K562 (cell line): Measurements from ENCODE around the gene DENND2A. TPM values are rescaled to one million over a fixed set of nuclear protein-coding genes. Genes with fewer than 3 reads are reported as not detected.

Source experiments
- ATAC-seq: fragments of 200-7000 bp; cut with Tn5 transposase; 3 replicates; pipeline ENCODE4 v1.9.1; 2020; ENCODE audit warnings: moderate library complexity
- BruUV-seq: library from RNA; stranded (reverse); fragments of 400-500 nt; replicated peaks from 2 replicates; lab custom pipeline; 2021; lab: Mats Ljungman, UMichigan
- CTCF ChIA-PET: fragments of 300-600 bp; formaldehyde crosslinking; extraction: SDS; loops from one replicate; lab custom pipeline; 2021; ENCODE audit warnings: low intra/inter-chr PET ratio; lab: Yijun Ruan, JAX
- POLR2A ChIA-PET: fragments of 300-600, 350-650 bp; sonication (Branson Sonifier 250); formaldehyde crosslinking; extraction: SDS; loops from one replicate; lab custom pipeline; 2021; ENCODE audit warnings: antibody characterized with exemption, inconsistent platforms; lab: Yijun Ruan, JAX
- DNase-seq, 4 experiments: peaks; one replicate each; pipeline versions ENCODE4 v3.0.0 to v3.0.0-alpha.2; 2011 to 2018; ENCODE audit warnings: low spot score in 3 of 4, mixed read lengths in 3 of 4; ENCODE audit errors: extremely low read depth in 1 of 4
- FAIRE-seq: peaks from 2 replicates; lab custom pipeline; 2011; peaks lifted over from hg19 to GRCh38; lab: Jason Lieb, UNC
- H2AFZ ChIP-seq: 2 replicates; pipeline ENCODE4 v1.6.0; 2011; ENCODE audit warnings: low read depth, low read length, control low read depth, inconsistent platforms
- H3K27ac ChIP-seq: fragments of 200-600 bp; 3 replicates; pipeline ENCODE4 v1.8.0; 2011; ENCODE audit warnings: low read depth, mild to moderate bottlenecking, control low read depth, inconsistent platforms, low read length, moderate library complexity, mixed read lengths; ENCODE audit errors: extremely low read depth
- H3K27me3 ChIP-seq, 2 experiments: fragments of 300-600 bp in 1 of 2; 2 replicates in 1 of 2; 3 replicates in 1 of 2; pipeline versions ENCODE4 v1.6.0 to v1.8.0; 2011; ENCODE audit warnings: inconsistent platforms in 2 of 2, low read length in 2 of 2, mild to moderate bottlenecking in 1 of 2, mixed read lengths in 1 of 2, moderate library complexity in 1 of 2; ENCODE audit not compliant: control insufficient read depth in 2 of 2, insufficient read depth in 2 of 2
- H3K36me3 ChIP-seq: fragments of 300-600 bp; 3 replicates; pipeline ENCODE4 v1.8.0; 2011; ENCODE audit warnings: mild to moderate bottlenecking, low read length, inconsistent platforms; ENCODE audit not compliant: control insufficient read depth, insufficient read depth
- H3K4me1 ChIP-seq, 2 experiments: fragments of 200-600 bp in 1 of 2; replicated peaks in 1 of 2; 2 replicates in 1 of 2; 3 replicates in 1 of 2; pipeline versions ENCODE4 v1.5.1 to v1.8.0; 2011; ENCODE audit warnings: inconsistent platforms in 2 of 2, low read length in 2 of 2, mild to moderate bottlenecking in 1 of 2, mixed read lengths in 1 of 2, moderate library complexity in 1 of 2; ENCODE audit not compliant: control insufficient read depth in 2 of 2, insufficient read depth in 2 of 2
- H3K4me2 ChIP-seq: 2 replicates; pipeline ENCODE4 v1.6.1; 2011; ENCODE audit warnings: low read length, control low read depth, inconsistent platforms, mixed read lengths; ENCODE audit not compliant: insufficient read depth
- H3K4me3 ChIP-seq: fragments of 200-600 bp; sonication (generic), shearing (Covaris generic); 2 replicates; pipeline ENCODE4 v1.5.1; 2016; ENCODE audit warnings: control low read depth, inconsistent platforms
- H3K79me2 ChIP-seq: fragments of 200-600 bp; 3 replicates; pipeline ENCODE4 v1.8.0; 2011; ENCODE audit warnings: low read length, inconsistent platforms; ENCODE audit not compliant: control insufficient read depth, insufficient read depth
- H3K9ac ChIP-seq, 2 experiments: 2 replicates each; pipeline versions ENCODE4 v1.6.0 to v1.6.1; 2011; ENCODE audit warnings: low read depth in 2 of 2, low read length in 2 of 2, control low read depth in 1 of 2, inconsistent platforms in 1 of 2, mild to moderate bottlenecking in 1 of 2, mixed read lengths in 1 of 2; ENCODE audit not compliant: insufficient read depth in 1 of 2
- H3K9me1 ChIP-seq: one replicate; pipeline ENCODE4 v1.6.0; 2011; ENCODE audit warnings: inconsistent platforms, mild to moderate bottlenecking, low read length, moderate library complexity; ENCODE audit not compliant: control insufficient read depth, insufficient read depth
- H3K9me3 ChIP-seq: replicated peaks from 2 replicates; pipeline ENCODE4 v1.5.1; 2011; ENCODE audit warnings: low read depth, low read length, inconsistent platforms; ENCODE audit not compliant: control insufficient read depth, insufficient read depth
- H4K20me1 ChIP-seq: replicated peaks from 2 replicates; pipeline ENCODE4 v1.6.1; 2011; ENCODE audit warnings: low read length, inconsistent platforms, mixed read lengths; ENCODE audit not compliant: control insufficient read depth, insufficient read depth
- ARID1B ChIP-seq: fragments of 450-650 bp; IDR thresholded peaks from 2 replicates; pipeline ENCODE4 v1.6.1; 2016; ENCODE audit warnings: antibody characterized with exemption, mild to moderate bottlenecking, inconsistent platforms
- BCOR ChIP-seq: fragments of 450-650 bp; IDR thresholded peaks from 2 replicates; pipeline ENCODE4 v1.6.1; 2016
- CBX2 ChIP-seq: fragments of 200-600 bp; sonication (generic); IDR thresholded peaks from one replicate; pipeline ENCODE4 v1.6.1; 2012; ENCODE audit warnings: mild to moderate bottlenecking, low read length, inconsistent platforms; ENCODE audit not compliant: insufficient read depth, poor library complexity, severe bottlenecking
- FIP1L1 ChIP-seq: fragments of 200-400 bp; formaldehyde crosslinking; IDR thresholded peaks from 2 replicates; pipeline ENCODE4 v1.6.1; 2018; ENCODE audit warnings: mild to moderate bottlenecking, low read depth, low read length; ENCODE audit not compliant: poor library complexity, severe bottlenecking
- NFATC3 ChIP-seq: fragments of 450-650 bp; IDR thresholded peaks from 2 replicates; pipeline ENCODE4 v1.6.1; 2017; ENCODE audit warnings: mild to moderate bottlenecking
- NFYB ChIP-seq: IDR thresholded peaks from 2 replicates; pipeline ENCODE4 v1.6.1; 2011; ENCODE audit warnings: mild to moderate bottlenecking, moderate library complexity; ENCODE audit not compliant: insufficient read length; ENCODE audit errors: extremely low read depth
- PHF21A ChIP-seq: fragments of 450-650 bp; IDR thresholded peaks from 2 replicates; pipeline ENCODE4 v1.6.1; 2017; ENCODE audit warnings: low read depth, borderline replicate concordance
- RBM14 ChIP-seq: fragments of 200-400 bp; formaldehyde crosslinking; IDR thresholded peaks from 2 replicates; pipeline ENCODE4 v1.6.1; 2018; ENCODE audit warnings: low read depth, mild to moderate bottlenecking, low read length, moderate library complexity, borderline replicate concordance; ENCODE audit not compliant: insufficient read depth
- TFAM ChIP-seq: fragments of 250-450 bp; sonication (Bioruptor Pico); conservative IDR thresholded peaks from 2 replicates; pipeline ENCODE4 v1.5.0; 2021; ENCODE audit warnings: mild to moderate bottlenecking, moderate library complexity
- YY1 ChIP-seq, 3 experiments: IDR thresholded peaks; 2 replicates each; pipeline ENCODE4 v1.6.1; 2011; ENCODE audit warnings: low read length in 2 of 3, mild to moderate bottlenecking in 2 of 3, moderate library complexity in 2 of 3, borderline replicate concordance in 1 of 3, control low read depth in 1 of 3, low read depth in 1 of 3; ENCODE audit not compliant: insufficient read depth in 3 of 3, insufficient replicate concordance in 2 of 3, control insufficient read depth in 1 of 3, insufficient read length in 1 of 3; ENCODE audit errors: extremely low read depth in 1 of 3
- WGBS: fragments of 100-300 bp; shearing (Covaris generic); methylation state at CpG from one replicate; pipeline ENCODE4 v1.1.6; 2016; ENCODE audit warnings: low coverage, mixed read lengths; ENCODE audit not compliant: insufficient coverage; ENCODE audit errors: missing lambda C conversion rate; 5-methylcytosine and 5-hydroxymethylcytosine counted together
- in situ Hi-C: fragments of 300-500 bp; cut with MboI; formaldehyde crosslinking; loops from 4 replicates; pipeline ENCODE4 v1.15.0; 2018; ENCODE audit warnings: inconsistent platforms, mixed read lengths
- intact Hi-C: fragments of 100-400 bp; cut with micrococcal nuclease; formaldehyde crosslinking; loops from 2 replicates; pipeline ENCODE4 v1.14.2; 2022
- polyA plus RNA-seq, 8 experiments: library from polyadenylated mRNA; depleted of rRNA in 4 of 8; stranded (reverse) in 5 of 8; unstranded in 3 of 8; fragments of >200 nt; fragmentation: Nextera tagmentation in 2 of 8; fragmentation: Illumina TruSeq in 1 of 8; extraction: Ambion mirVana in 2 of 8; extraction: Trizol in 1 of 8; gene quantifications; 2 replicates each; pipeline versions ENCODE4 v1.2.1 to v1.2.3, GENCODE V29; 2011 to 2014; ENCODE audit warnings: inconsistent platforms in 1 of 8, missing spikeins in 1 of 8
- total RNA-seq, 7 experiments: library from RNA; depleted of rRNA in 6 of 7; stranded (reverse); fragments of >200 nt in 6 of 7; fragmentation: Illumina TruSeq in 2 of 7; extraction: Trizol in 2 of 7; gene quantifications; 2 replicates each; pipeline versions ENCODE4 v1.2.1 to v1.2.3, GENCODE V29; 2011 to 2021; ENCODE audit warnings: low replicate concordance in 1 of 7
- TF ChIP-seq, protein P1 (sequence below), 2 experiments: fragments of 450-650 bp in 1 of 2; sonication (generic) in 1 of 2; formaldehyde crosslinking in 1 of 2; IDR thresholded peaks; 2 replicates each; pipeline versions ENCODE4 v1.7.1 to v1.9.0; 2016 to 2022; ENCODE audit warnings: inconsistent platforms in 1 of 2, mild to moderate bottlenecking in 1 of 2, missing genetic modification reagents in 1 of 2
- TF ChIP-seq, protein P2 (sequence below): sonication (generic); formaldehyde crosslinking; IDR thresholded peaks from 2 replicates; pipeline ENCODE4 v1.8.0; 2022; ENCODE audit warnings: mild to moderate bottlenecking, missing genetic modification reagents

DENND2A gene
- total and polyA plus RNA-seq, 9 of the 15 experiments (the other 6 are each of a cell fraction or from before 2014, with no cell fraction given) = not detected

DNA sequence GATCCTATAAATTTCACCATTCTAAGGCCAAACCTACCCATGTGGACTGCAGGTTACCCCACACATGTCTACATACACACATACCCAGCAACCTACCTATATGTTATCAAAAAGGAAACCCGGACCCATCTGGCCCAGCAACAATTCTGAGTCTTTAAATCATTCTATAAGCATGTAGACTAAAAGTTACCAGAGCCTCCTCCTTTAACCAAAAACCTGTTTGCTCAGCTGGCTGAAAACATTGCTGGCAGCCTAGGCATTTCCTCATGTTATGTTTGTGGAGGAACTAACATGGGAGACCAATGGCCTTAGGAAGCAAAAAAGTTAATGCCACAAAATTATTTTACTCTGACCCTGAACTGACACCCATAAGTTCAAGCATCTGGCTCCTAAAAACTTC, 26.9 kb upstream of the DENND2A start:
- Histone ChIP-seq H3K27ac (no peak overlapping the region), H3K9me1 (no peaks in the 10 kb centered on the region), H3K4me2 (no peak overlapping the region), H2AFZ (no peak overlapping the region), H4K20me1 (no peaks in the 10 kb centered on the region), H3K9me3 (no peaks in the 10 kb centered on the region), H3K4me3 (no peak overlapping the region), H3K27me3 (peaks cover 7% of the 10 kb centered on the region in 2 experiments; a peak in 4 of 5 replicates), H3K4me1 (peaks cover 11 to 17% of the 10 kb centered on the region in 2 experiments; a peak in 3 of 5 replicates), H3K79me2 (no peaks in the 10 kb centered on the region), H3K9ac (no peak overlapping the region), H3K36me3 (no peaks in the 10 kb centered on the region)
- no peak for DNase-seq
- in situ Hi-C loops = no loop called here
- no TSS peak for BruUV-seq
- CTCF ChIA-PET = no interaction called here
- POLR2A ChIA-PET = no interaction called here
- no peak for FAIRE-seq
- intact Hi-C loops = no loop called here
- 4% methylated on average over 1 of the region's 1 CpG for WGBS
- no peak for ATAC-seq
- no peak for TF ChIP-seq NFATC3
- no peak for TF ChIP-seq NFYB
- no peak for TF ChIP-seq YY1 (IDR thresholded peaks at IDR 0.05; ENCODE audit: borderline replicate concordance in 1 of 3, control insufficient read depth in 1 of 3, extremely low read depth in 1 of 3, insufficient read depth in 3 of 3, insufficient read length in 1 of 3, insufficient replicate concordance in 2 of 3, low read depth in 1 of 3, low read length in 2 of 3)
- no peak for TF ChIP-seq ARID1B
- TF ChIP-seq, protein P1, sequence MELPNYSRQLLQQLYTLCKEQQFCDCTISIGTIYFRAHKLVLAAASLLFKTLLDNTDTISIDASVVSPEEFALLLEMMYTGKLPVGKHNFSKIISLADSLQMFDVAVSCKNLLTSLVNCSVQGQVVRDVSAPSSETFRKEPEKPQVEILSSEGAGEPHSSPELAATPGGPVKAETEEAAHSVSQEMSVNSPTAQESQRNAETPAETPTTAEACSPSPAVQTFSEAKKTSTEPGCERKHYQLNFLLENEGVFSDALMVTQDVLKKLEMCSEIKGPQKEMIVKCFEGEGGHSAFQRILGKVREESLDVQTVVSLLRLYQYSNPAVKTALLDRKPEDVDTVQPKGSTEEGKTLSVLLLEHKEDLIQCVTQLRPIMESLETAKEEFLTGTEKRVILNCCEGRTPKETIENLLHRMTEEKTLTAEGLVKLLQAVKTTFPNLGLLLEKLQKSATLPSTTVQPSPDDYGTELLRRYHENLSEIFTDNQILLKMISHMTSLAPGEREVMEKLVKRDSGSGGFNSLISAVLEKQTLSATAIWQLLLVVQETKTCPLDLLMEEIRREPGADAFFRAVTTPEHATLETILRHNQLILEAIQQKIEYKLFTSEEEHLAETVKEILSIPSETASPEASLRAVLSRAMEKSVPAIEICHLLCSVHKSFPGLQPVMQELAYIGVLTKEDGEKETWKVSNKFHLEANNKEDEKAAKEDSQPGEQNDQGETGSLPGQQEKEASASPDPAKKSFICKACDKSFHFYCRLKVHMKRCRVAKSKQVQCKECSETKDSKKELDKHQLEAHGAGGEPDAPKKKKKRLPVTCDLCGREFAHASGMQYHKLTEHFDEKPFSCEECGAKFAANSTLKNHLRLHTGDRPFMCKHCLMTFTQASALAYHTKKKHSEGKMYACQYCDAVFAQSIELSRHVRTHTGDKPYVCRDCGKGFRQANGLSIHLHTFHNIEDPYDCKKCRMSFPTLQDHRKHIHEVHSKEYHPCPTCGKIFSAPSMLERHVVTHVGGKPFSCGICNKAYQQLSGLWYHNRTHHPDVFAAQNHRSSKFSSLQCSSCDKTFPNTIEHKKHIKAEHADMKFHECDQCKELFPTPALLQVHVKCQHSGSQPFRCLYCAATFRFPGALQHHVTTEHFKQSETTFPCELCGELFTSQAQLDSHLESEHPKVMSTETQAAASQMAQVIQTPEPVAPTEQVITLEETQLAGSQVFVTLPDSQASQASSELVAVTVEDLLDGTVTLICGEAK (IDR thresholded peaks at IDR 0.05) = no peak
- TF ChIP-seq, protein P1 (CRISPR knock-in tag; IDR thresholded peaks at IDR 0.05) = no peak
- TF ChIP-seq PHF21A = no peak
- TF ChIP-seq RBM14 = no peak
- TF ChIP-seq BCOR = no peak
- TF ChIP-seq FIP1L1 = no peak
- no peak for TF ChIP-seq CBX2
- TF ChIP-seq, protein P2, sequence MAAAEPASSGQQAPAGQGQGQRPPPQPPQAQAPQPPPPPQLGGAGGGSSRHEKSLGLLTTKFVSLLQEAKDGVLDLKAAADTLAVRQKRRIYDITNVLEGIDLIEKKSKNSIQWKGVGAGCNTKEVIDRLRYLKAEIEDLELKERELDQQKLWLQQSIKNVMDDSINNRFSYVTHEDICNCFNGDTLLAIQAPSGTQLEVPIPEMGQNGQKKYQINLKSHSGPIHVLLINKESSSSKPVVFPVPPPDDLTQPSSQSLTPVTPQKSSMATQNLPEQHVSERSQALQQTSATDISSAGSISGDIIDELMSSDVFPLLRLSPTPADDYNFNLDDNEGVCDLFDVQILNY (CRISPR knock-in tag) = no peak
- TF ChIP-seq TFAM = no peak
